B cell (primary cell): Measurements from ENCODE around the gene MSS51. TPM values are rescaled to one million over a fixed set of nuclear protein-coding genes. Genes with fewer than 3 reads are reported as not detected.

Experiments
- ATAC-seq: fragments of 200-7000 bp; cut with Tn5 transposase; one replicate; pipeline ENCODE4 v1.10.0; 2021; ENCODE audit warnings: low read depth, mild to moderate bottlenecking, moderate number of reproducible peaks, moderate library complexity
- CTCF ChIA-PET: fragments of 350-600 bp; sonication (Branson Sonifier 250); formaldehyde crosslinking; loops from one replicate; lab custom pipeline; 2021; ENCODE audit warnings: antibody characterized with exemption, inconsistent platforms; lab: Charles Lee
- POLR2A ChIA-PET: fragments of 350-600 bp; sonication (Branson Sonifier 250); formaldehyde crosslinking; loops from one replicate; lab custom pipeline; 2021; ENCODE audit warnings: antibody characterized with exemption; lab: Charles Lee
- DNase-seq: peaks from one replicate; pipeline ENCODE4 v3.0.0; 2013
- H2AFZ ChIP-seq: 2 replicates; pipeline ENCODE4 v1.6.1; 2012; ENCODE audit warnings: mild to moderate bottlenecking, low read depth, low read length; ENCODE audit not compliant: insufficient read depth, poor library complexity, severe bottlenecking
- H3K27ac ChIP-seq, 2 donors: 1 replicate in 1 of 2; 2 replicates in 1 of 2; pipeline ENCODE4 v1.5.1; 2012 to 2013; ENCODE audit warnings: low read length in 2 of 2, mild to moderate bottlenecking in 2 of 2, moderate library complexity in 1 of 2
- H3K27me3 ChIP-seq, 4 experiments: fragments of 200-600 bp in 1 of 4; sonication (generic) in 1 of 4; replicated peaks in 1 of 4; 1 replicate in 2 of 4; 2 replicates in 2 of 4; pipeline versions ENCODE4 v1.6.1 to v1.7.0; 2013 to 2016; ENCODE audit warnings: low read length in 3 of 4, mild to moderate bottlenecking in 2 of 4, mixed read lengths in 1 of 4, moderate library complexity in 1 of 4; ENCODE audit not compliant: insufficient read depth in 4 of 4, control insufficient read depth in 3 of 4; ENCODE audit errors: control extremely low read depth in 1 of 4
- H3K36me3 ChIP-seq, 2 experiments: replicated peaks in 1 of 2; 1 replicate in 1 of 2; 2 replicates in 1 of 2; pipeline versions ENCODE4 v1.6.1 to v1.7.1; 2013; ENCODE audit warnings: low read length in 1 of 2; ENCODE audit not compliant: insufficient read depth in 2 of 2, control insufficient read depth in 1 of 2; ENCODE audit errors: control extremely low read depth in 1 of 2, extremely low read depth in 1 of 2
- H3K4me1 ChIP-seq, 2 donors: fragments of 200-600 bp in 1 of 2; sonication (generic) in 1 of 2; 1 replicate in 1 of 2; 2 replicates in 1 of 2; pipeline versions ENCODE4 v1.5.1 to v1.6.1; 2013 to 2017; ENCODE audit warnings: low read length in 2 of 2; ENCODE audit not compliant: control insufficient read depth in 2 of 2, insufficient read depth in 2 of 2
- H3K4me2 ChIP-seq: replicated peaks from 2 replicates; pipeline ENCODE3; 2012; ENCODE audit warnings: mild to moderate bottlenecking, low read depth, low read length; ENCODE audit not compliant: poor library complexity, severe bottlenecking
- H3K4me3 ChIP-seq, 5 experiments: fragments of 200-600 bp in 1 of 5; sonication (generic) in 1 of 5; 1 replicate in 3 of 5; 2 replicates in 2 of 5; pipeline versions ENCODE4 v1.5.1 to v1.7.0; 2011 to 2016; ENCODE audit warnings: low read length in 4 of 5, mild to moderate bottlenecking in 4 of 5, low read depth in 2 of 5, control low read depth in 1 of 5, moderate library complexity in 1 of 5; ENCODE audit not compliant: insufficient read depth in 1 of 5; ENCODE audit errors: control extremely low read depth in 1 of 5, extremely low read depth in 1 of 5
- H3K79me2 ChIP-seq: fragments of 200-600 bp; sonication (generic); one replicate; pipeline ENCODE4 v1.6.0; 2016; ENCODE audit warnings: low read length; ENCODE audit not compliant: control insufficient read depth, insufficient read depth
- H3K9ac ChIP-seq: fragments of 200-600 bp; sonication (generic); 2 replicates; pipeline ENCODE4 v1.6.1; 2017; ENCODE audit warnings: mild to moderate bottlenecking, low read length, moderate library complexity
- H3K9me3 ChIP-seq, 3 donors: one replicate each; pipeline versions ENCODE4 v1.6.1 to v1.7.1; 2013; ENCODE audit warnings: low read length in 2 of 3; ENCODE audit not compliant: control insufficient read depth in 2 of 3, insufficient read depth in 1 of 3; ENCODE audit errors: control extremely low read depth in 1 of 3
- H4K20me1 ChIP-seq: 2 replicates; pipeline ENCODE4 v1.6.0; 2012; ENCODE audit warnings: mild to moderate bottlenecking, low read length; ENCODE audit not compliant: insufficient read depth, control insufficient read depth, poor library complexity, severe bottlenecking
- H3K27ac Mint-ChIP-seq: one replicate; pipeline ENCODE4 v1.8.0; 2021; ENCODE audit warnings: mixed read lengths
- H3K27me3 Mint-ChIP-seq: one replicate; pipeline ENCODE4 v1.8.0; 2021; ENCODE audit warnings: mixed read lengths
- H3K4me1 Mint-ChIP-seq: one replicate; pipeline ENCODE4 v1.8.0; 2021; ENCODE audit warnings: mixed read lengths
- H3K4me3 Mint-ChIP-seq: one replicate; pipeline ENCODE4 v1.8.0; 2021; ENCODE audit warnings: mixed read lengths
- H3K9me3 Mint-ChIP-seq: one replicate; pipeline ENCODE4 v1.8.0; 2022; ENCODE audit warnings: mixed read lengths; ENCODE audit not compliant: insufficient read depth
- EZH2 ChIP-seq: IDR thresholded peaks from 2 replicates; pipeline ENCODE4 v1.6.1; 2012; ENCODE audit warnings: borderline replicate concordance, low read depth, mild to moderate bottlenecking, moderate library complexity, low read length; ENCODE audit not compliant: insufficient read depth, poor library complexity, severe bottlenecking
- WGBS: methylation state at CpG from one replicate; pipeline ENCODE4 v1.1.5; 2013; ENCODE audit warnings: missing lambda C conversion rate; ENCODE audit not compliant: insufficient coverage; 5-methylcytosine and 5-hydroxymethylcytosine counted together
- intact Hi-C: fragments of 100-400 bp; cut with micrococcal nuclease; formaldehyde crosslinking; loops from one replicate; pipeline ENCODE4 v1.10.0; 2022
- polyA plus RNA-seq: library from polyadenylated mRNA; depleted of rRNA; stranded (reverse); fragments of >200 nt; gene quantifications from 2 replicates; pipeline ENCODE4 v1.2.3, GENCODE V29; 2012
- total RNA-seq, 2 donors: library from RNA; stranded (reverse); fragments of 120-200 nt in 1 of 2; gene quantifications; 1 replicate in 1 of 2; 2 replicates in 1 of 2; pipeline versions ENCODE4 v1.2.3 to v1.2.4, GENCODE V29; 2013 to 2022
- TF ChIP-seq, protein P1 (sequence below): fragments of 200-600 bp; IDR thresholded peaks from one replicate; pipeline ENCODE4 v1.8.0; 2022; ENCODE audit warnings: antibody characterized with exemption, mild to moderate bottlenecking

Gene MSS51
- total and polyA plus RNA-seq, 2 donors (not counting 1 experiment from before 2014, with no cell fraction given) = 4.7 to 6.4 TPM

DNA sequence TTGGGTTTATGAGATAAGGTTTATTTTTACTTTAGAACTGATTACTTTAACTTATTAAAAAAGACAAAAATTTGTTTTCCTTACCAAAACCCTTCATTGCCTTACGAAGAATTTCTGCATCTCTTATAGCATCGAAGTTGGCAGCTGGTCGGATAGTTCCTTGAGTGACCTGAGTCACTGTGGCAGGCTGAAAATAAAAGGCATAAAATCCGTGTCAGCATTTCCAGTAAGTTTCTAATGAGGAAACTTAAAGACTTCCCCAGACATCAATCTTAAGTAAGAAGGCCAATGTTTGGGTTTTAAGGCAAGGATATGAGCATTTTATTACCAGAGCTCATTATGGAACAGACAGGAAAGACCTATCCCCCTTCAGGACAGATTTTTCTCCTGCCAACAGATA lies 45.1 kb downstream of the MSS51 start:
- Mint-ChIP-seq H3K27me3 (no peaks in the 10 kb centered on the region), H3K9me3 (no peaks in the 10 kb centered on the region), H3K27ac (no peak overlapping the region), H3K4me3 (no peak overlapping the region), H3K4me1 (peaks cover 7% of the 10 kb centered on the region)
- DNase-seq (no peak), ATAC-seq (no peak)
- ChIA-PET POLR2A (no interaction called here), CTCF (no interaction called here)
- intact Hi-C loops = no loop called here
- H3K36me3 ChIP-seq = peaks cover 13 to 71% of the 10 kb centered on the region in 2 experiments
- WGBS = no CpG with 5 or more reads among the region's 4 CpGs
- no peak overlapping the region for H2AFZ ChIP-seq
- H3K9me3 ChIP-seq = no peaks in the 10 kb centered on the region
- H3K9ac ChIP-seq = no peak overlapping the region
- no peak for TF ChIP-seq EZH2
- TF ChIP-seq, protein P1, sequence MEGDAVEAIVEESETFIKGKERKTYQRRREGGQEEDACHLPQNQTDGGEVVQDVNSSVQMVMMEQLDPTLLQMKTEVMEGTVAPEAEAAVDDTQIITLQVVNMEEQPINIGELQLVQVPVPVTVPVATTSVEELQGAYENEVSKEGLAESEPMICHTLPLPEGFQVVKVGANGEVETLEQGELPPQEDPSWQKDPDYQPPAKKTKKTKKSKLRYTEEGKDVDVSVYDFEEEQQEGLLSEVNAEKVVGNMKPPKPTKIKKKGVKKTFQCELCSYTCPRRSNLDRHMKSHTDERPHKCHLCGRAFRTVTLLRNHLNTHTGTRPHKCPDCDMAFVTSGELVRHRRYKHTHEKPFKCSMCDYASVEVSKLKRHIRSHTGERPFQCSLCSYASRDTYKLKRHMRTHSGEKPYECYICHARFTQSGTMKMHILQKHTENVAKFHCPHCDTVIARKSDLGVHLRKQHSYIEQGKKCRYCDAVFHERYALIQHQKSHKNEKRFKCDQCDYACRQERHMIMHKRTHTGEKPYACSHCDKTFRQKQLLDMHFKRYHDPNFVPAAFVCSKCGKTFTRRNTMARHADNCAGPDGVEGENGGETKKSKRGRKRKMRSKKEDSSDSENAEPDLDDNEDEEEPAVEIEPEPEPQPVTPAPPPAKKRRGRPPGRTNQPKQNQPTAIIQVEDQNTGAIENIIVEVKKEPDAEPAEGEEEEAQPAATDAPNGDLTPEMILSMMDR = no peak
- H3K27ac ChIP-seq = no peak overlapping the region
- no peaks in the 10 kb centered on the region for H3K27me3 ChIP-seq
- peaks cover 6% of the 10 kb centered on the region for H3K79me2 ChIP-seq
- H3K4me3 ChIP-seq = no peak overlapping the region
- H4K20me1 ChIP-seq = no peaks in the 10 kb centered on the region
- H3K4me1 ChIP-seq = no peaks in the 10 kb centered on the region
- H3K4me2 ChIP-seq = no peak overlapping the region

DNA sequence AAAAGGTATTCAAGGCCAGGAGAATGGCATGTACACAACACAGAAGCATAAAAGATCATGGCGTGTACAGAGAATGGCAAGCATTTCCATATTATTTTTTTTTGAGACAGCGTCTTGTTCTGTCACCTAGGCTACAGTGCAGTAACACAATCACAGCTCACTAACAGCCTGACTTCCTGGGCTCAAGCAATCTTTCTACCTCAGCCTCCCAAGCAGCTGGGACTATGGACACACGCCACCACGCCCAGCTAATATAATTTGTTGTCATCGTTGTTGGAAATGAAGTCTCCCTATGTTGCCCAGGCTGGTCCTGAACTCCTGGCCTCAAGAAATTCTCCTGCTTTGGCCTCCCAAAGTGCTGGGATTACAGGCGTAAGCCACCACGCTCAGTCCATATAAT lies 46.8 kb downstream of the MSS51 start:
- ChIA-PET POLR2A (no interaction called here), CTCF (interaction anchor here (0.7 kb wide), 1 partner anchor 20 kb away, joined by 3 read pairs; no protein-coding TSS in a partner anchor)
- no peak overlapping the region for H3K4me2 ChIP-seq
- intact Hi-C loops = no loop called here
- H4K20me1 ChIP-seq = no peaks in the 10 kb centered on the region
- DNase-seq (no peak), ATAC-seq (no peak)
- no peaks in the 10 kb centered on the region for H3K27me3 Mint-ChIP-seq
- no peak overlapping the region for H3K27ac ChIP-seq
- no peaks in the 10 kb centered on the region for H3K9me3 ChIP-seq
- no peak overlapping the region for H3K4me3 Mint-ChIP-seq
- no peaks in the 10 kb centered on the region for H3K4me1 ChIP-seq
- 100% methylated on average over 5 of the region's 7 CpGs for WGBS
- H3K36me3 ChIP-seq = peaks cover 22 to 84% of the 10 kb centered on the region in 2 experiments
- H3K9ac ChIP-seq = no peak overlapping the region
- TF ChIP-seq, protein P1 = no peak
- no peak for TF ChIP-seq EZH2
- no peaks in the 10 kb centered on the region for H3K27me3 ChIP-seq
- H3K4me1 Mint-ChIP-seq = no peaks in the 10 kb centered on the region
- no peak overlapping the region for H3K4me3 ChIP-seq
- peaks cover 6% of the 10 kb centered on the region for H3K79me2 ChIP-seq
- no peaks in the 10 kb centered on the region for H3K9me3 Mint-ChIP-seq
- no peak overlapping the region for H3K27ac Mint-ChIP-seq
- H2AFZ ChIP-seq = no peak overlapping the region
